Measurements from ENCODE around the gene FSTL3. TPM values are rescaled to one million over a fixed set of nuclear protein-coding genes. Genes with fewer than 3 reads are reported as not detected.

FSTL3 gene
- total RNA-seq, 1 donor from 2014 or later, result 13.8 TPM

- Mint-ChIP-seq H3K36me3 (ENCODE audit: insufficient read depth) (no peaks in the 10 kb centered on the region), H3K4me3 (ENCODE audit: low read depth) (no peak overlapping the region), H3K4me1 (ENCODE audit: low read depth) (peaks cover 16% of the 10 kb centered on the region), H3K9me3 (ENCODE audit: low read depth) (no peaks in the 10 kb centered on the region), H3K27me3 (no peaks in the 10 kb centered on the region), H3K27ac (no peak overlapping the region)
- TF ChIP-seq CTCF (IDR thresholded peaks at IDR 0.05; ENCODE audit: unreplicated experiment), result no peak
- DNase-seq (ENCODE audit: low spot score, unreplicated experiment), result no peak
Observed at GRCh38 chr19:657611-658010, 18.6 kb upstream of the FSTL3 start.

- Mint-ChIP-seq H3K9me3 (ENCODE audit: low read depth) (no peaks in the 10 kb centered on the region), H3K36me3 (ENCODE audit: insufficient read depth) (no peaks in the 10 kb centered on the region), H3K27ac (no peak overlapping the region), H3K4me3 (ENCODE audit: low read depth) (no peak overlapping the region), H3K4me1 (ENCODE audit: low read depth) (peaks cover 16% of the 10 kb centered on the region), H3K27me3 (no peaks in the 10 kb centered on the region)
- no peak for TF ChIP-seq CTCF (IDR thresholded peaks at IDR 0.05; ENCODE audit: unreplicated experiment)
- no peak for DNase-seq (ENCODE audit: low spot score, unreplicated experiment)
Observed at GRCh38 chr19:658059-658839, 17.9 kb upstream of the FSTL3 start.

- no peak for DNase-seq (ENCODE audit: low spot score, unreplicated experiment)
- Mint-ChIP-seq H3K36me3 (ENCODE audit: insufficient read depth) (no peaks in the 10 kb centered on the region), H3K27ac (no peak overlapping the region), H3K4me1 (ENCODE audit: low read depth) (peaks cover 18% of the 10 kb centered on the region), H3K9me3 (ENCODE audit: low read depth) (no peaks in the 10 kb centered on the region), H3K27me3 (no peaks in the 10 kb centered on the region), H3K4me3 (ENCODE audit: low read depth) (no peak overlapping the region)
- TF ChIP-seq CTCF (IDR thresholded peaks at IDR 0.05; ENCODE audit: unreplicated experiment), result no peak
Observed at GRCh38 chr19:658916-659839, 17.0 kb upstream of the FSTL3 start.

GRCh38 chr19:660793-661426 lies 15.3 kb upstream of the FSTL3 start:
- Mint-ChIP-seq H3K36me3 (ENCODE audit: insufficient read depth) (no peaks in the 10 kb centered on the region), H3K4me1 (ENCODE audit: low read depth) (peaks cover 18% of the 10 kb centered on the region), H3K4me3 (ENCODE audit: low read depth) (peak overlapping the region; percentile 74), H3K9me3 (ENCODE audit: low read depth) (no peaks in the 10 kb centered on the region), H3K27ac (peak overlapping the region; percentile 92), H3K27me3 (no peaks in the 10 kb centered on the region)
- no peak for TF ChIP-seq CTCF (IDR thresholded peaks at IDR 0.05; ENCODE audit: unreplicated experiment)
- no peak for DNase-seq (ENCODE audit: low spot score, unreplicated experiment)
